Adrenal gland (tissue), 12 donors: ENCODE measurements around the gene CAMKK1. TPM values are rescaled to one million over a fixed set of nuclear protein-coding genes. Genes with fewer than 3 reads are reported as not detected.
A peak's percentile ranks its signal among the peaks of the same experiment; 100 is the strongest.

Experiments used
- DNase-seq, 7 donors: peaks; one replicate each; pipeline ENCODE4 v3.0.0-alpha.2; 2019 to 2020
- H3K27ac ChIP-seq, 5 donors: fragments of 200-600 bp; sonication (generic) in 4 of 5; 1 replicate in 3 of 5; 2 replicates in 2 of 5; pipeline versions ENCODE4 v1.5.1 to v1.8.0; 2016 to 2020; ENCODE audit warnings: mild to moderate bottlenecking in 1 of 5
- H3K27me3 ChIP-seq: fragments of 200-600 bp; 2 replicates; pipeline ENCODE4 v1.8.0; 2021
- H3K36me3 ChIP-seq, 2 donors: fragments of 200-600 bp; replicated peaks in 1 of 2; 1 replicate in 1 of 2; 2 replicates in 1 of 2; pipeline versions ENCODE4 v1.5.1 to v1.8.0; 2018 to 2022
- H3K4me1 ChIP-seq, 2 donors: fragments of 200-600 bp; replicated peaks in 1 of 2; 1 replicate in 1 of 2; 2 replicates in 1 of 2; pipeline versions ENCODE4 v1.5.1 to v1.8.0; 2018 to 2021
- H3K4me3 ChIP-seq, 4 donors: fragments of 200-600 bp; sonication (generic) in 3 of 4; one replicate each; pipeline ENCODE4 v1.5.1; 2016 to 2018
- H3K9me3 ChIP-seq, 3 donors: fragments of 200-600 bp; sonication (generic) in 1 of 3; replicated peaks in 1 of 3; 1 replicate in 2 of 3; 2 replicates in 1 of 3; pipeline versions ENCODE4 v1.5.1 to v1.8.0; 2016 to 2021
- CTCF ChIP-seq, 6 experiments: fragments of 450-650 bp in 4 of 6; fragments of 200-600 bp in 2 of 6; sonication (generic) in 1 of 6; IDR thresholded peaks; 1 replicate in 5 of 6; 2 replicates in 1 of 6; pipeline versions ENCODE4 v1.5.1 to v1.8.0; 2016 to 2021; ENCODE audit warnings: antibody characterized with exemption in 6 of 6, mild to moderate bottlenecking in 2 of 6, moderate library complexity in 1 of 6
- POLR2A ChIP-seq, 2 donors: fragments of 450-650 bp; IDR thresholded peaks; one replicate each; pipeline ENCODE4 v1.6.1; 2017; ENCODE audit warnings: antibody characterized with exemption in 2 of 2, mild to moderate bottlenecking in 2 of 2, moderate library complexity in 1 of 2
- WGBS, 4 donors: extraction: QIAGEN DNeasy Blood & Tissue Kit in 2 of 4; methylation state at CpG; one replicate each; pipeline versions ENCODE4 v1.1.5 to v1.1.7; 2013 to 2017; 5-methylcytosine and 5-hydroxymethylcytosine counted together
- intact Hi-C, 2 donors: fragments of 100-400 bp; cut with DNase I; formaldehyde crosslinking; loops; one replicate each; pipeline versions ENCODE4 v1.14.1 to v1.15.0; 2022 to 2023
- polyA plus RNA-seq, 3 donors: library from polyadenylated mRNA; stranded (reverse); fragments of 200-250 nt in 2 of 3; fragments of 350-450 nt in 1 of 3; fragmentation: Illumina TruSeq in 1 of 3; extraction: RNeasy Lipid Tissue Mini Kit (QIAGEN cat#74804) in 1 of 3; gene quantifications; one replicate each; pipeline ENCODE4 v1.2.3, GENCODE V29; 2013 to 2014
- total RNA-seq, 9 donors: library from RNA; depleted of rRNA in 4 of 9; stranded (reverse); fragments of >200 nt in 4 of 9; fragments of 120-200 nt in 1 of 9; fragmentation: NEBNext Ultra II Directional in 1 of 9; extraction: Animal tissue kit (Norgen Biotek cat#: 25700) in 1 of 9; gene quantifications; one replicate each; pipeline versions ENCODE4 v1.1.0 to v1.2.4, GENCODE V29; 2013 to 2023
- donor health status: healthy with polysubstance abuse.
- donor health status: Bipolar disorder and iron deficiency.
- donor health status: DM: yes; HTN: yes; CAD: no.
- donor health status: DM: no; HTN: no; CAD: no.
- donor health status: DM: no; HTN: no; CAD: no.
- donor health status: DM: yes; HTN: yes; CAD: no.

Gene CAMKK1
- total and polyA plus RNA-seq, 12 donors, result 6.0 to 28.2 (median 10.8) TPM

GRCh38 chr17:3895354-3895753, 2.5 kb upstream of the CAMKK1 start:
- H3K4me3 ChIP-seq, result no peak overlapping the region
- peak overlapping the region in 4 of 5 donors; percentile 50 to 91 (median 91) for H3K27ac ChIP-seq
- intact Hi-C loops, result no loop called here
- no peaks in the 10 kb centered on the region for H3K9me3 ChIP-seq
- no peak for TF ChIP-seq CTCF (IDR thresholded peaks at IDR 0.05)
- TF ChIP-seq POLR2A (IDR thresholded peaks at IDR 0.05), result no peak
- 90 to 98% (median 93%) methylated on average over 3 of the region's 3 CpGs for WGBS, 4 donors
- H3K4me1 ChIP-seq, result peaks cover 46 to 51% of the 10 kb centered on the region in 2 donors
- no peaks in the 10 kb centered on the region for H3K27me3 ChIP-seq
- no peaks in the 10 kb centered on the region for H3K36me3 ChIP-seq
- DNase-seq, result no peak

DNA sequence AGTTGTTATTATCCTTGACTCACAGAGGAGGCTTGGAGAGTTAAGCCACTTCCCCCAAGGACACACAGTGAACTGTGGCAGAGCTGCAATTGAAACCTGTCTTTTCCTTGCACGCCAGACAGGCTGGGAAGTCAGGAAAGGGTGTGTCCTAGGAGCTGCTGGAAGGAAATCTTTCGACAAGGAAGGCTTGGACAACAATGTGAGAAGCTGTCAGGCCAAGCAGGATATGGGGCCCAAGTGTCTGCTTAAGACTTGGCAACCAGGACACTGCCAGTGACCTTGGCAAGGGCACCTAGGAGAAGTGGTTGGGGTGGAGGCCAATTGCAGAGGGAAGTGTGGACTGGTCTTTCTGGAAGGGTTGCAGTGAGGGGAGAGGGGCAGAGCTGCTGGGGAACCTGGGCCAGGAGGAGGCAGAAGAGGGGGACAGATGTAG, 2.1 kb upstream of the CAMKK1 start:
- no peaks in the 10 kb centered on the region for H3K27me3 ChIP-seq
- WGBS, 4 donors, result 6 to 22% (median 14%) methylated on average over 2 of the region's 2 CpGs
- H3K27ac ChIP-seq, result peak overlapping the region in 4 of 5 donors; percentile 50 to 91 (median 91)
- intact Hi-C loops, result no loop called here
- peak overlapping the region in 1 of 4 donors; percentile 1 for H3K4me3 ChIP-seq
- DNase-seq, result peak in 6 of 7 donors; percentile 59 to 83 (median 78)
- no peaks in the 10 kb centered on the region for H3K9me3 ChIP-seq
- peaks cover 51 to 55% of the 10 kb centered on the region in 2 donors for H3K4me1 ChIP-seq
- H3K36me3 ChIP-seq, result no peaks in the 10 kb centered on the region
- TF ChIP-seq CTCF (IDR thresholded peaks at IDR 0.05) (no peak), POLR2A (IDR thresholded peaks at IDR 0.05) (peak in 1 of 2 donors; percentile 59)

GRCh38 chr17:3894188-3894587, 1.3 kb upstream of the CAMKK1 start:
- Histone ChIP-seq H3K27me3 (no peaks in the 10 kb centered on the region), H3K27ac (peak overlapping the region; percentile 42 to 91 (median 91)), H3K9me3 (no peaks in the 10 kb centered on the region), H3K4me3 (no peak overlapping the region), H3K4me1 (peaks cover 58 to 62% of the 10 kb centered on the region in 2 donors), H3K36me3 (no peaks in the 10 kb centered on the region)
- 63 to 84% (median 83%) methylated on average over 5 of the region's 5 CpGs for WGBS, 4 donors
- TF ChIP-seq POLR2A (IDR thresholded peaks at IDR 0.05) (no peak), CTCF (IDR thresholded peaks at IDR 0.05) (no peak)
- no peak for DNase-seq
- intact Hi-C loops, result no loop called here

DNA sequence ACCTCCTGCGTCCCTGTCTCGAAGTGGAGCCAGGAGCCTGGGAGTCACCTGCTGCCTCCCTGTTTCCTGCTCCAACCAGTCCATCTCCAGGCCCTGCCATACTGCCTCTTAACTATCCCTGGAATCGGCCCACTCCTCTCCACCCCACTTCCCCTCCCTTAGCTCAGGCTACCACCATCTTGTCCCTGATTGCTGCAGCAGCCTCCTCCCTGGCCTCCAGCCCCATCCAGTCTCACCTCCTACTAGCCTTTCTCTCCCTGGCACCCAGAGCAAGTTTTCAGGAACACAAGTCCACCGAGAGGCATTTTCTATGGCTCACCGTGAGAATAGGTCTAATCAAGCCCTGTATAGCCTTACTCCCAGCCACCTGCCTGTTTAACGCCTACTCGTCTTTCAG, 865 bp upstream of the CAMKK1 start:
- no peaks in the 10 kb centered on the region for H3K9me3 ChIP-seq
- H3K36me3 ChIP-seq, result no peaks in the 10 kb centered on the region
- H3K4me3 ChIP-seq, result peak overlapping the region in 1 of 4 donors; percentile 71
- peak overlapping the region in 4 of 5 donors; percentile 13 to 91 (median 91) for H3K27ac ChIP-seq
- H3K4me1 ChIP-seq, result peaks cover 59 to 65% of the 10 kb centered on the region in 2 donors
- intact Hi-C loops, result no loop called here
- no peak for DNase-seq
- H3K27me3 ChIP-seq, result no peaks in the 10 kb centered on the region
- 61 to 68% (median 65%) methylated on average over 7 of the region's 7 CpGs for WGBS, 4 donors
- TF ChIP-seq CTCF (IDR thresholded peaks at IDR 0.05) (no peak), POLR2A (IDR thresholded peaks at IDR 0.05) (no peak)
